Panc1 (cell line): ENCODE results near the gene IRF3.
A peak's percentile ranks its signal among the peaks of the same experiment; 100 is the strongest.

Experiments used
- REST ChIP-seq, 2 experiments: IDR thresholded peaks; 2 replicates each; pipeline ENCODE4 v1.6.1; 2011 to 2012; ENCODE audit warnings: low read depth in 2 of 2, control low read depth in 1 of 2, low read length in 1 of 2, mild to moderate bottlenecking in 1 of 2, moderate library complexity in 1 of 2; ENCODE audit not compliant: insufficient read depth in 1 of 2
- TF ChIP-seq, protein P1 (sequence below): fragments of 450-650 bp; IDR thresholded peaks from 2 replicates; pipeline ENCODE4 v1.5.1; 2017; ENCODE audit warnings: mild to moderate bottlenecking

- TF ChIP-seq REST (IDR thresholded peaks at IDR 0.05; ENCODE audit: insufficient read depth in 1 of 2, low read depth in 2 of 2, low read length in 1 of 2), result no peak
- TF ChIP-seq, protein P1, sequence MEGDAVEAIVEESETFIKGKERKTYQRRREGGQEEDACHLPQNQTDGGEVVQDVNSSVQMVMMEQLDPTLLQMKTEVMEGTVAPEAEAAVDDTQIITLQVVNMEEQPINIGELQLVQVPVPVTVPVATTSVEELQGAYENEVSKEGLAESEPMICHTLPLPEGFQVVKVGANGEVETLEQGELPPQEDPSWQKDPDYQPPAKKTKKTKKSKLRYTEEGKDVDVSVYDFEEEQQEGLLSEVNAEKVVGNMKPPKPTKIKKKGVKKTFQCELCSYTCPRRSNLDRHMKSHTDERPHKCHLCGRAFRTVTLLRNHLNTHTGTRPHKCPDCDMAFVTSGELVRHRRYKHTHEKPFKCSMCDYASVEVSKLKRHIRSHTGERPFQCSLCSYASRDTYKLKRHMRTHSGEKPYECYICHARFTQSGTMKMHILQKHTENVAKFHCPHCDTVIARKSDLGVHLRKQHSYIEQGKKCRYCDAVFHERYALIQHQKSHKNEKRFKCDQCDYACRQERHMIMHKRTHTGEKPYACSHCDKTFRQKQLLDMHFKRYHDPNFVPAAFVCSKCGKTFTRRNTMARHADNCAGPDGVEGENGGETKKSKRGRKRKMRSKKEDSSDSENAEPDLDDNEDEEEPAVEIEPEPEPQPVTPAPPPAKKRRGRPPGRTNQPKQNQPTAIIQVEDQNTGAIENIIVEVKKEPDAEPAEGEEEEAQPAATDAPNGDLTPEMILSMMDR, result peak; percentile 98
These were observed 15.0 kb upstream of the IRF3 start for GRCh38 chr19:49680421-49681351.
